Endodermal cell (in vitro differentiated cells): Measurements from ENCODE around the gene CSNK1D. TPM values are rescaled to one million over a fixed set of nuclear protein-coding genes. Genes with fewer than 3 reads are reported as not detected.

Source experiments
- DNase-seq: peaks from one replicate; pipeline ENCODE4 v3.0.0-alpha.2; 2017
- H3K27ac ChIP-seq: 2 replicates; pipeline ENCODE4 v1.5.1; 2013; ENCODE audit warnings: mild to moderate bottlenecking, low read depth, low read length, moderate library complexity
- H3K27me3 ChIP-seq: 2 replicates; pipeline ENCODE4 v1.6.1; 2013; ENCODE audit warnings: mild to moderate bottlenecking, low read length, moderate library complexity; ENCODE audit not compliant: insufficient read depth, control insufficient read depth, poor library complexity, severe bottlenecking
- H3K36me3 ChIP-seq: 2 replicates; pipeline ENCODE4 v1.7.0; 2013; ENCODE audit warnings: mild to moderate bottlenecking, low read length, moderate library complexity; ENCODE audit not compliant: control insufficient read depth, insufficient read depth
- H3K4me1 ChIP-seq: one replicate; pipeline ENCODE4 v1.7.0; 2013; ENCODE audit warnings: low read length; ENCODE audit not compliant: control insufficient read depth, insufficient read depth
- H3K4me3 ChIP-seq: 2 replicates; pipeline ENCODE4 v1.5.1; 2013; ENCODE audit warnings: mild to moderate bottlenecking, low read length, moderate library complexity
- H3K9ac ChIP-seq: 2 replicates; pipeline ENCODE4 v1.6.1; 2013; ENCODE audit warnings: mild to moderate bottlenecking, low read length, moderate library complexity; ENCODE audit not compliant: poor library complexity, severe bottlenecking; ENCODE audit errors: extremely low read depth
- H3K9me3 ChIP-seq: 2 replicates; pipeline ENCODE4 v1.6.1; 2013; ENCODE audit warnings: mild to moderate bottlenecking, low read length, moderate library complexity; ENCODE audit not compliant: control insufficient read depth
- H3K27ac Mint-ChIP-seq: 2 replicates; pipeline ENCODE4 v1.8.0; 2020; ENCODE audit warnings: mixed read lengths
- H3K27me3 Mint-ChIP-seq: 2 replicates; pipeline ENCODE4 v1.8.0; 2021; ENCODE audit warnings: mild to moderate bottlenecking, mixed read lengths; ENCODE audit not compliant: insufficient read depth
- H3K36me3 Mint-ChIP-seq: 2 replicates; pipeline ENCODE4 v1.8.0; 2020; ENCODE audit warnings: low read depth, mixed read lengths
- H3K4me1 Mint-ChIP-seq: 2 replicates; pipeline ENCODE4 v1.8.0; 2020; ENCODE audit warnings: mixed read lengths
- H3K4me3 Mint-ChIP-seq: 2 replicates; pipeline ENCODE4 v1.8.0; 2020; ENCODE audit warnings: mild to moderate bottlenecking, moderate library complexity, mixed read lengths
- H3K9me3 Mint-ChIP-seq: 2 replicates; pipeline ENCODE4 v1.8.0; 2020; ENCODE audit warnings: mild to moderate bottlenecking, mixed read lengths
- CTCF ChIP-seq: fragments of 200-600 bp; sonication (generic); conservative IDR thresholded peaks from 2 replicates; pipeline ENCODE4 v1.5.0; 2021; ENCODE audit warnings: antibody characterized with exemption, mild to moderate bottlenecking
- WGBS, 2 experiments: methylation state at CpG; one replicate each; pipeline versions ENCODE4 v1.1.5 to v1.1.7; 2013; ENCODE audit warnings: missing lambda C conversion rate in 2 of 2, mixed read lengths in 1 of 2; ENCODE audit not compliant: insufficient coverage in 1 of 2, insufficient read length in 1 of 2; 5-methylcytosine and 5-hydroxymethylcytosine counted together
- total RNA-seq, 2 donors: library from RNA; stranded (reverse); fragmentation: NEBNext Ultra II Directional in 1 of 2; extraction: Animal tissue kit (Norgen Biotek cat#: 25700) in 1 of 2; gene quantifications; 2 replicates in 1 of 2; 3 replicates in 1 of 2; pipeline ENCODE4 v1.2.1, GENCODE V29; 2021

Gene CSNK1D
- total RNA-seq, 2 donors from 2014 or later: 104 to 143 TPM

DNA sequence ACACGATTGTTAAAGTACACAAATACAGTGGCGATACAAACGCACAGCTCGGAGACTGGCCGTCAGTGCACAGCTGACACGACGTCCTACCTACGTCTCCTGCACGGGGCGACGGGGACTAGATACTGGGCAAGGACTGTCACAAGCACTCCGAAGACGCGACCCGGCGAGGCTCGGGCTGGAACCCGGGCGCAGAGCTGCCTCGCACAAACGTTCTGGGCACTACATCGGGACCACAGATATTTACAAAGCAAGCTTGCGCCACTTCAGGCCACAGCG is 30.9 kb downstream of the CSNK1D start:
- no peak overlapping the region for H3K9ac ChIP-seq

DNA sequence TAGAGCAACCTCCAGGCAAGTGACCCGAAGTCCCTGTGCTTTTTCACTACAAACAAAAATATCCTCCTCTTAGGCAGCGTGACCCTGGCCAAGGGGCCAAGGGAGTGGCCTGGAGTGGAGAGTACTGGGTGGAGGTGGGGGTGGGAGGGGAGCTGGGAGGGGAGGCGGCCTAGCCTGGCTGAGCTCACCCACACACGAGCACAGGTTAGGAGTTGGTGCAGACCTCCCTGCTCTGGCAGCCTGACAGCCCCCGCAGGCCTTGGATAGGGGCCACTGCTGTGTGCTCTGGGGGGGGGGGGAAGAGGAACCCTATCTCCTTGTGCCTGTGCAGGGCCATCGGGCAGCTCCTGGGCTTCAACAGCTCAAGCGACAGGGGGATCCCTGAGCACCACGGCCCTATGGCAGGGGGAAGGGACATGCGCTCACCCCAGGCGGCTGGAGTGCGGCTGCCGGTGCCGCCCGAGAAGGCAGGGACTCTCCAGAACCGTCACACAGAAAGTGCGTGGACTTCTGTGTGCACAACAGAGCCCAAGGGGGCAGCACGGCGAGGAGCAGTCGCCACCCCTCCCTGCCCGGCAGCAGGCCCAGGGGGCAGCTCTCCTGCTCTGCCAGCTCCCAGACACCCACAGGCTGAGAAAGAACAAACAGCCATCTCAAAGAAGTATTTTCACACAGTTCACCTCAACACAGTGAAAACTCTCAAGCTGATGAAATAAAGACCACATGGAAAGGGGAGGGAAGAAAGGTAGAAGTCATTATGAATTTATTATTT is 31.4 kb downstream of the CSNK1D start:
- no peak overlapping the region for H3K9ac ChIP-seq
- H3K36me3 ChIP-seq: peaks cover 56% of the 10 kb centered on the region
- peaks cover 4% of the 10 kb centered on the region for H3K4me1 Mint-ChIP-seq
- H3K27ac Mint-ChIP-seq: no peak overlapping the region
- no peak overlapping the region for H3K27ac ChIP-seq
- no peaks in the 10 kb centered on the region for H3K9me3 Mint-ChIP-seq
- no peak overlapping the region for H3K4me3 Mint-ChIP-seq
- H3K27me3 ChIP-seq: no peaks in the 10 kb centered on the region
- H3K27me3 Mint-ChIP-seq: no peaks in the 10 kb centered on the region
- DNase-seq: no peak
- no peaks in the 10 kb centered on the region for H3K4me1 ChIP-seq
- peaks cover 41% of the 10 kb centered on the region for H3K36me3 Mint-ChIP-seq
- WGBS, 2 experiments: 92 to 94% methylated on average over 11 to 20 of the region's 20 CpGs
- no peaks in the 10 kb centered on the region for H3K9me3 ChIP-seq
- no peak overlapping the region for H3K4me3 ChIP-seq
- TF ChIP-seq CTCF: no peak

More for the DNA sequence above, 30.9 kb downstream of the CSNK1D start:
- no peaks in the 10 kb centered on the region for H3K4me1 ChIP-seq
- DNase-seq: no peak
- H3K27ac ChIP-seq: no peak overlapping the region
- Mint-ChIP-seq H3K4me3 (no peak overlapping the region), H3K27ac (no peak overlapping the region), H3K27me3 (no peaks in the 10 kb centered on the region), H3K9me3 (no peaks in the 10 kb centered on the region), H3K4me1 (peaks cover 4% of the 10 kb centered on the region), H3K36me3 (peaks cover 43% of the 10 kb centered on the region)
- peaks cover 61% of the 10 kb centered on the region for H3K36me3 ChIP-seq
- no peak overlapping the region for H3K4me3 ChIP-seq
- TF ChIP-seq CTCF: no peak
- H3K27me3 ChIP-seq: no peaks in the 10 kb centered on the region
- 95% methylated on average over 24 of the region's 24 CpGs for WGBS, 2 experiments
- H3K9me3 ChIP-seq: no peaks in the 10 kb centered on the region

DNA sequence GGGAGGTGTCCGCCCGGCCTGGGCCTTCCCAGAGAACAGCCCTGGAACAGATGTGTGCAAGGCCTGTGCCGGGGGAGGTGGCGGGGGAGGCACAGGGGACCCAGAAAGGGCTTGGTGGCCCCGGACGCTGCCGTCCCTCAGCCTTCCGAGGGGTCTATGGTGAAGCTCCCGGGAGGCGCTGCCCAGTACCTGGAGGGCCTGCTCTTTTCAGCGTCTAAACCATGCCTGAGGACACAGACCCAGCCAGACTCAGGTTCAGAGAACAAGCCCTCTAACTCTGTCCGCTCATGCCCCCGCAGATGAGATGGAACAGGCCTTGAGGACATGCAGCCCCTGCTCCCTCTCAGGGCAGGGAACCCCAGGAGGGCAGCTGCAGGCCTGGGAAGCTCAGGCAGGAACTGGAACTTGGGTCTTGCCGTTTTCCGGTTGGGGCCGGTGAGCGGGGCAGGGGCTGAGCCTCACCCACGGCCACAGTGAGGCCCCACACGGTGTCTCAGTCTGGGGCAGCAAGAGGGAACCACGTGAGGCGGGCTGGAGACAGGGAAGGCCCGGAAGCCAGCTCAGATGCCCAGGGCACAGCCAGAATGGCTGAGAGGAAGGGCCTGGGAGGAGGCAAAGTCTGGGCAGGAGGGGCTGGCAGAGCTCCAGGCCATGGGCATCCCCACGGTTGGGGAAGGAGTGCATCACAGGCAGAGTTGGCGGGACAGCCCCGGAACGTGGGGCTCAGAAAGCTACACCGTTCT is 32.1 kb downstream of the CSNK1D start:
- Histone ChIP-seq H3K4me3 (no peak overlapping the region), H3K4me1 (no peaks in the 10 kb centered on the region), H3K27me3 (no peaks in the 10 kb centered on the region), H3K9ac (no peak overlapping the region), H3K36me3 (peaks cover 48% of the 10 kb centered on the region), H3K9me3 (no peaks in the 10 kb centered on the region), H3K27ac (peak overlapping the region; percentile 66)
- no peaks in the 10 kb centered on the region for H3K27me3 Mint-ChIP-seq
- WGBS, 2 experiments: 93 to 95% methylated on average over 23 to 27 of the region's 27 CpGs
- no peaks in the 10 kb centered on the region for H3K9me3 Mint-ChIP-seq
- no peak overlapping the region for H3K27ac Mint-ChIP-seq
- H3K4me1 Mint-ChIP-seq: peaks cover 4% of the 10 kb centered on the region
- TF ChIP-seq CTCF: no peak
- DNase-seq: no peak
- peaks cover 38% of the 10 kb centered on the region for H3K36me3 Mint-ChIP-seq
- H3K4me3 Mint-ChIP-seq: no peak overlapping the region
